ENCODE measurements around the gene SOX30. TPM values are rescaled to one million over a fixed set of nuclear protein-coding genes. Genes with fewer than 3 reads are reported as not detected.

The SOX30 gene
- total RNA-seq, 2 experiments from 2014 or later = 0.18 to 0.33 TPM

Other genes starting within 250 kb of the SOX30 start
- under 1 TPM; 0.05 to 0.10 TPM for gene NIPAL4, start 192.2 kb downstream of the SOX30 start, total RNA-seq
- gene ADAM19, start 76.7 kb downstream of the SOX30 start, total RNA-seq = 100 to 1,000 TPM; 309 to 313 TPM
- not detected for gene C5orf52, start 19.1 kb upstream of the SOX30 start, total RNA-seq
- gene THG1L, start 79.0 kb upstream of the SOX30 start, total RNA-seq = 10 to 100 TPM; 10.6 to 11.4 TPM
- gene LSM11, start 91.3 kb upstream of the SOX30 start, total RNA-seq = 1 to 10 TPM; 5.4 to 5.8 TPM
- 10 to 100 TPM; 64.9 to 68.6 TPM for gene CLINT1, start 206.7 kb upstream of the SOX30 start, total RNA-seq